ENCODE results near the gene POU2F3. TPM values are rescaled to one million over a fixed set of nuclear protein-coding genes. Genes with fewer than 3 reads are reported as not detected.

Gene POU2F3
- polyA plus RNA-seq, 1 donor (not counting 4 experiments of a cell fraction or from before 2014, with no cell fraction given), result 0.96 TPM

- dilution Hi-C loops (cut with MboI; ENCODE audit: extremely low pct_ligation_motif_present, low sequenced_read_pairs), result no loop called here
- no peak for FAIRE-seq
These were observed 10.2 kb upstream of the POU2F3 start for GRCh38 chr11:120229451-120230424.

GRCh38 chr11:120230433-120231071 is 9.4 kb upstream of the POU2F3 start:
- no peak for TF ChIP-seq CTCF (optimal IDR thresholded peaks at IDR 0.05 in 1 of 3, IDR thresholded peaks at IDR 0.05 in 1 of 3, conservative IDR thresholded peaks at IDR 0.05 in 1 of 3; ENCODE audit: extremely low read depth in 1 of 3, insufficient read depth in 2 of 3, low read length in 3 of 3)
- no peak for TF ChIP-seq EZH2 (IDR thresholded peaks at IDR 0.05; ENCODE audit: low read length)
- FAIRE-seq, result no peak
- Histone ChIP-seq H2AFZ (ENCODE audit: control insufficient read depth, low read length) (no peak overlapping the region), H3K4me1 (ENCODE audit: control insufficient read depth, extremely low read depth, insufficient read depth, low read length) (peaks cover 5% of the 10 kb centered on the region), H3K4me3 (ENCODE audit: control insufficient read depth in 2 of 3, extremely low read depth in 1 of 3, insufficient read depth in 2 of 3, low read depth in 1 of 3, low read length in 3 of 3) (no peak overlapping the region), H3K27me3 (ENCODE audit: control insufficient read depth, extremely low read depth, insufficient read depth, low read length) (peaks cover 11% of the 10 kb centered on the region), H3K36me3 (ENCODE audit: control insufficient read depth in 2 of 2, extremely low read depth in 1 of 2, insufficient read depth in 2 of 2, low read length in 2 of 2) (no peaks in the 10 kb centered on the region), H3K4me2 (ENCODE audit: control insufficient read depth, extremely low read depth, insufficient read depth, low read depth, low read length) (no peak overlapping the region), H3K9me1 (ENCODE audit: control insufficient read depth, extremely low read depth, insufficient read depth, low read length) (peaks cover 1% of the 10 kb centered on the region), H3K27ac (ENCODE audit: control insufficient read depth, insufficient read depth, low read length) (no peak overlapping the region), H4K20me1 (ENCODE audit: control insufficient read depth, extremely low read depth, insufficient read depth, low read length) (no peaks in the 10 kb centered on the region), H3K79me2 (ENCODE audit: control insufficient read depth, insufficient read depth, low read length) (no peaks in the 10 kb centered on the region), H3K9me3 (ENCODE audit: control insufficient read depth, low read depth, low read length) (peaks cover 2% of the 10 kb centered on the region), H3K9ac (ENCODE audit: control insufficient read depth, extremely low read depth, insufficient read depth, low read length) (no peak overlapping the region)
- dilution Hi-C loops (cut with MboI; ENCODE audit: extremely low pct_ligation_motif_present, low sequenced_read_pairs), result no loop called here
- no peak for DNase-seq (ENCODE audit: low read depth, low spot score)

More at GRCh38 chr11:120229451-120230424, 10.2 kb upstream of the POU2F3 start:
- H3K36me3 ChIP-seq (ENCODE audit: control insufficient read depth in 2 of 2, extremely low read depth in 1 of 2, insufficient read depth in 2 of 2, low read length in 2 of 2), result no peaks in the 10 kb centered on the region
- no peak overlapping the region for H3K4me3 ChIP-seq (ENCODE audit: control insufficient read depth in 2 of 3, extremely low read depth in 1 of 3, insufficient read depth in 2 of 3, low read depth in 1 of 3, low read length in 3 of 3)
- TF ChIP-seq EZH2 (IDR thresholded peaks at IDR 0.05; ENCODE audit: low read length) (no peak), CTCF (optimal IDR thresholded peaks at IDR 0.05 in 1 of 3, IDR thresholded peaks at IDR 0.05 in 1 of 3, conservative IDR thresholded peaks at IDR 0.05 in 1 of 3; ENCODE audit: extremely low read depth in 1 of 3, insufficient read depth in 2 of 3, low read length in 3 of 3) (peak; percentile 56 to 66 (median 64))
- no peak for DNase-seq (ENCODE audit: low read depth, low spot score)
- H3K4me1 ChIP-seq (ENCODE audit: control insufficient read depth, extremely low read depth, insufficient read depth, low read length), result no peaks in the 10 kb centered on the region
- H3K4me2 ChIP-seq (ENCODE audit: control insufficient read depth, extremely low read depth, insufficient read depth, low read depth, low read length), result no peak overlapping the region
- no peaks in the 10 kb centered on the region for H3K9me1 ChIP-seq (ENCODE audit: control insufficient read depth, extremely low read depth, insufficient read depth, low read length)
- no peak overlapping the region for H3K9ac ChIP-seq (ENCODE audit: control insufficient read depth, extremely low read depth, insufficient read depth, low read length)
- peaks cover 11% of the 10 kb centered on the region for H3K27me3 ChIP-seq (ENCODE audit: control insufficient read depth, extremely low read depth, insufficient read depth, low read length)
- H3K27ac ChIP-seq (ENCODE audit: control insufficient read depth, insufficient read depth, low read length), result no peak overlapping the region
- H4K20me1 ChIP-seq (ENCODE audit: control insufficient read depth, extremely low read depth, insufficient read depth, low read length), result no peaks in the 10 kb centered on the region
- H2AFZ ChIP-seq (ENCODE audit: control insufficient read depth, low read length), result no peak overlapping the region
- no peaks in the 10 kb centered on the region for H3K79me2 ChIP-seq (ENCODE audit: control insufficient read depth, insufficient read depth, low read length)
- H3K9me3 ChIP-seq (ENCODE audit: control insufficient read depth, low read depth, low read length), result peaks cover 2% of the 10 kb centered on the region

All from keratinocyte (primary cell).